Activated CD8-positive, alpha-beta T cell treated with anti-CD3 and anti-CD28 coated beads for 36 hours (primary cell): ENCODE data around the gene PGLYRP3. TPM values are rescaled to one million over a fixed set of nuclear protein-coding genes. Genes with fewer than 3 reads are reported as not detected.

Experiments used
- ATAC-seq: fragments of 200-7000 bp; cut with Tn5 transposase; one replicate; pipeline ENCODE4 v1.10.0; 2021; ENCODE audit warnings: mild to moderate bottlenecking, moderate library complexity
- CTCF ChIA-PET: fragments of 350-600 bp; sonication (Branson Sonifier 250); formaldehyde crosslinking; loops from one replicate; lab custom pipeline; 2021; ENCODE audit warnings: antibody characterized with exemption; lab: Charles Lee
- POLR2A ChIA-PET: fragments of 350-600 bp; sonication (Branson Sonifier 250); formaldehyde crosslinking; loops from one replicate; lab custom pipeline; 2021; ENCODE audit warnings: antibody characterized with exemption; lab: Charles Lee
- DNase-seq: peaks from one replicate; pipeline ENCODE4 v3.0.0-alpha.2; 2020
- H3K27ac Mint-ChIP-seq: one replicate; pipeline ENCODE4 v1.8.0; 2021; ENCODE audit warnings: mild to moderate bottlenecking, mixed read lengths
- H3K27me3 Mint-ChIP-seq: one replicate; pipeline ENCODE4 v1.8.0; 2021; ENCODE audit warnings: mixed read lengths
- H3K36me3 Mint-ChIP-seq: one replicate; pipeline ENCODE4 v1.8.0; 2021; ENCODE audit warnings: low read depth, mixed read lengths
- H3K4me1 Mint-ChIP-seq: one replicate; pipeline ENCODE4 v1.8.0; 2021; ENCODE audit warnings: low read depth, mixed read lengths
- H3K4me3 Mint-ChIP-seq: one replicate; pipeline ENCODE4 v1.8.0; 2021; ENCODE audit warnings: mild to moderate bottlenecking, moderate library complexity, mixed read lengths
- H3K9me3 Mint-ChIP-seq: one replicate; pipeline ENCODE4 v1.8.0; 2021; ENCODE audit warnings: mixed read lengths
- CTCF ChIP-seq: fragments of 200-600 bp; IDR thresholded peaks from one replicate; pipeline ENCODE4 v1.8.0; 2022; ENCODE audit warnings: antibody characterized with exemption, mild to moderate bottlenecking
- intact Hi-C: fragments of 100-400 bp; cut with micrococcal nuclease; formaldehyde crosslinking; loops from one replicate; pipeline ENCODE4 v1.10.0; 2022
- total RNA-seq, 2 experiments: library from RNA; stranded (reverse); gene quantifications; one replicate each; pipeline ENCODE4 v1.2.3, GENCODE V29; 2021

PGLYRP3 gene
- total RNA-seq, 2 experiments from 2014 or later, result not detected

- no peak for TF ChIP-seq CTCF
- Mint-ChIP-seq H3K4me1 (peaks cover 22% of the 10 kb centered on the region), H3K27me3 (peaks cover 52% of the 10 kb centered on the region), H3K9me3 (no peaks in the 10 kb centered on the region), H3K4me3 (peak overlapping the region; percentile 46), H3K36me3 (no peaks in the 10 kb centered on the region), H3K27ac (no peak overlapping the region)
- intact Hi-C loops, result no loop called here
- ChIA-PET CTCF (interaction anchor here (1.2 kb wide), 1 partner anchor 13 kb away, joined by 6 read pairs; no protein-coding TSS in a partner anchor), POLR2A (no interaction called here)
- peak; percentile 17 for DNase-seq
- no peak for ATAC-seq
Measured at GRCh38 chr1:153261281-153262069, 51.3 kb downstream of the PGLYRP3 start.

GRCh38 chr1:153260585-153261280, 52.0 kb downstream of the PGLYRP3 start:
- H3K27me3 Mint-ChIP-seq, result peaks cover 48% of the 10 kb centered on the region
- H3K4me1 Mint-ChIP-seq, result peaks cover 22% of the 10 kb centered on the region
- H3K9me3 Mint-ChIP-seq, result no peaks in the 10 kb centered on the region
- ChIA-PET POLR2A (interaction anchor here (0.9 kb wide), 1 partner anchor 14 kb away, joined by 3 read pairs; no protein-coding TSS in a partner anchor), CTCF (no interaction called here)
- peak overlapping the region; percentile 24 for H3K4me3 Mint-ChIP-seq
- no peak for ATAC-seq
- no peak for TF ChIP-seq CTCF
- intact Hi-C loops, result no loop called here
- peak; percentile 40 for DNase-seq
- H3K36me3 Mint-ChIP-seq, result no peaks in the 10 kb centered on the region
- H3K27ac Mint-ChIP-seq, result no peak overlapping the region

- intact Hi-C loops, result no loop called here
- H3K4me1 Mint-ChIP-seq, result peaks cover 22% of the 10 kb centered on the region
- peaks cover 38% of the 10 kb centered on the region for H3K27me3 Mint-ChIP-seq
- TF ChIP-seq CTCF, result no peak
- H3K9me3 Mint-ChIP-seq, result no peaks in the 10 kb centered on the region
- no peak within 1 kb of the TSS for H3K4me3 Mint-ChIP-seq
- H3K36me3 Mint-ChIP-seq, result no peaks in the 10 kb centered on the region
- ATAC-seq (no peak), DNase-seq (no peak)
- CTCF ChIA-PET, result interaction anchor here (0.6 kb wide), 1 partner anchor 757 kb away, joined by 4 read pairs; no protein-coding TSS in a partner anchor
- POLR2A ChIA-PET, result no interaction called here
- no peak within 1 kb of the TSS for H3K27ac Mint-ChIP-seq
Measured at GRCh38 chr1:153259387-153259786, 53.4 kb downstream of the PGLYRP3 start, which contains the start of gene LORICRIN. LORICRIN (plus strand) TSS chr1:153259687; CDS start chr1:153260950, 1,263 bp downstream.

- ATAC-seq, result no peak
- no peak for TF ChIP-seq CTCF
- no peak overlapping the region for H3K27ac Mint-ChIP-seq
- H3K4me1 Mint-ChIP-seq, result no peaks in the 10 kb centered on the region
- no peaks in the 10 kb centered on the region for H3K9me3 Mint-ChIP-seq
- no peak overlapping the region for H3K4me3 Mint-ChIP-seq
- ChIA-PET CTCF (interaction anchor here (1.0 kb wide), 1 partner anchor 25 kb away, joined by 3 read pairs; no protein-coding TSS in a partner anchor), POLR2A (no interaction called here)
- intact Hi-C loops, result no loop called here
- peaks cover 26% of the 10 kb centered on the region for H3K27me3 Mint-ChIP-seq
- no peaks in the 10 kb centered on the region for H3K36me3 Mint-ChIP-seq
- DNase-seq, result no peak
Measured at GRCh38 chr1:153253693-153254092, 59.1 kb downstream of the PGLYRP3 start.
